Nephron (organoid): ENCODE data around the gene L3MBTL4.

Experiments
- H3K27ac Mint-ChIP-seq, 3 experiments: 2 replicates each; pipeline ENCODE4 v1.8.0; 2020; ENCODE audit warnings: mixed read lengths in 3 of 3, mild to moderate bottlenecking in 2 of 3, moderate library complexity in 1 of 3
- H3K27me3 Mint-ChIP-seq: 2 replicates; pipeline ENCODE4 v1.8.0; 2021; ENCODE audit warnings: low read depth, mild to moderate bottlenecking, moderate library complexity, mixed read lengths
- H3K36me3 Mint-ChIP-seq: 2 replicates; pipeline ENCODE4 v1.8.0; 2020; ENCODE audit warnings: low read depth, mixed read lengths
- H3K4me1 Mint-ChIP-seq: 2 replicates; pipeline ENCODE4 v1.8.0; 2020; ENCODE audit warnings: mixed read lengths
- H3K4me3 Mint-ChIP-seq, 3 experiments: 2 replicates each; pipeline ENCODE4 v1.8.0; 2020; ENCODE audit warnings: mild to moderate bottlenecking in 3 of 3, mixed read lengths in 3 of 3, moderate library complexity in 2 of 3
- H3K9me3 Mint-ChIP-seq: 2 replicates; pipeline ENCODE4 v1.8.0; 2020; ENCODE audit warnings: mixed read lengths
- TF ChIP-seq, protein P1 (sequence below), 3 experiments: fragments of 200-600 bp; sonication (generic); IDR thresholded peaks; one replicate each; pipeline ENCODE4 v1.5.0; 2021; ENCODE audit warnings: antibody characterized with exemption in 3 of 3; ENCODE audit not compliant: unreplicated experiment in 3 of 3

Gene L3MBTL4

DNA sequence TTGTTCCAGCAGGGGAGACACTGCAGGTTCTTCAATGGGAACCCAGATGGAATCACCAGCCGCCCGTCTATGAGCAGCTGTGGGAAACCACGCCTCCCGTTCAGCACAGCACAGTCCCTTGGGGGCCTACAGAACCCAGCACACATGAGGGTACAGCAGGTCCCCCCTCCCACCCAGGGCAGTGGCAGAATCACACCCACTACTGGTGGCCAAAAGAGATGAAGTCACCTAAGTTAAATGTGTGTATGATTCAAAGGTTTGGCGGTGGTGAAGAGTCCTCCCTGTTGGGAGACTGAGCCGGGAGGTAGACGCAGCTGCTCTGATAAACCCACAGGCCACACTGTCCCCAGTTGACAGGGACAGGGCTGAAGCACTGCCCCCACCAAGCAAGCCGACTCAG, 44.3 kb downstream of the L3MBTL4 start:
- TF ChIP-seq, protein P1, sequence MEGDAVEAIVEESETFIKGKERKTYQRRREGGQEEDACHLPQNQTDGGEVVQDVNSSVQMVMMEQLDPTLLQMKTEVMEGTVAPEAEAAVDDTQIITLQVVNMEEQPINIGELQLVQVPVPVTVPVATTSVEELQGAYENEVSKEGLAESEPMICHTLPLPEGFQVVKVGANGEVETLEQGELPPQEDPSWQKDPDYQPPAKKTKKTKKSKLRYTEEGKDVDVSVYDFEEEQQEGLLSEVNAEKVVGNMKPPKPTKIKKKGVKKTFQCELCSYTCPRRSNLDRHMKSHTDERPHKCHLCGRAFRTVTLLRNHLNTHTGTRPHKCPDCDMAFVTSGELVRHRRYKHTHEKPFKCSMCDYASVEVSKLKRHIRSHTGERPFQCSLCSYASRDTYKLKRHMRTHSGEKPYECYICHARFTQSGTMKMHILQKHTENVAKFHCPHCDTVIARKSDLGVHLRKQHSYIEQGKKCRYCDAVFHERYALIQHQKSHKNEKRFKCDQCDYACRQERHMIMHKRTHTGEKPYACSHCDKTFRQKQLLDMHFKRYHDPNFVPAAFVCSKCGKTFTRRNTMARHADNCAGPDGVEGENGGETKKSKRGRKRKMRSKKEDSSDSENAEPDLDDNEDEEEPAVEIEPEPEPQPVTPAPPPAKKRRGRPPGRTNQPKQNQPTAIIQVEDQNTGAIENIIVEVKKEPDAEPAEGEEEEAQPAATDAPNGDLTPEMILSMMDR (IDR thresholded peaks at IDR 0.05; ENCODE audit: unreplicated experiment in 3 of 3): no peak
- Mint-ChIP-seq H3K4me1 (peaks cover 15% of the 10 kb centered on the region), H3K4me3 (no peak overlapping the region), H3K27me3 (peaks cover 21% of the 10 kb centered on the region), H3K27ac (no peak overlapping the region), H3K9me3 (no peaks in the 10 kb centered on the region), H3K36me3 (no peaks in the 10 kb centered on the region)

DNA sequence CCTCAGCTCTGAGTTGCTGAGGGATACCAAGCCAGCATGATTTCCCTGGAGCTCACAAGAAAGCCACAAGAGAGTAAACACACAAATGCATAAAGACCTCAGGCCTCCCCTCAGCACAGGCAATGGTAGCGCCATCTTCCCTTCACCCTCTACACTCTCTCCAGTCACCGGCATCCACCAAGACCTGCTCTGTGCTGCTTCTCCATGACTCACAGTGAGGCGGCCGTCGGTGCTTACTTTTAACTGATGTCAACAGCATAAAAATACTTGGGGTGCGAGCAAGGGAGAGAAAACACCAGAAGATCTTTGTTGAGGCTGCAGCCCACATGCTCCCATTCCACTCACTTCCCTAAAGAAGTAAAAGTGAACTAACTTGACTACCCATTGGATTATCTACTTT, 46.7 kb downstream of the L3MBTL4 start:
- peaks cover 24% of the 10 kb centered on the region for H3K4me1 Mint-ChIP-seq
- H3K27ac Mint-ChIP-seq: no peak overlapping the region
- H3K27me3 Mint-ChIP-seq: peaks cover 11% of the 10 kb centered on the region
- no peaks in the 10 kb centered on the region for H3K9me3 Mint-ChIP-seq
- TF ChIP-seq, protein P1 (IDR thresholded peaks at IDR 0.05; ENCODE audit: unreplicated experiment in 3 of 3): no peak
- H3K4me3 Mint-ChIP-seq: no peak overlapping the region
- no peaks in the 10 kb centered on the region for H3K36me3 Mint-ChIP-seq

DNA sequence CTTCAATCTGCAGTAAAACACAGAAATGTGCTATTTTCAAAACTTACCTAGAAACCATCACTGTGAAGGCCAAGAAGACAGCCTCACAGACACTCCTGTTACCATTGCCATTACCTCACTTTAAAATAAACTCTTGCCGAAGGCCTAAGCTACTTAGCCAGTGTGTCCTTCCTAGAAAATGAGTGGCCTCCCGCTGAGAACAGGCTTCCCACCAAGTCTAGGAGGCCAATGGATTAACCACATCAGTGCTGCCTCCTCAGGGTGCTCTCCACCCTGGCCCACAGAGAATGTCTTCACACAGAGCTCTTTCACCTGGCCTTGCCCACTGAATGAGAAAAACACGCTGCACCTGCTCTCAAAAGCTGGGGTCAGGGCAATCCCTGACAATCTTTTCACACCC, 47.5 kb downstream of the L3MBTL4 start:
- no peaks in the 10 kb centered on the region for H3K36me3 Mint-ChIP-seq
- H3K9me3 Mint-ChIP-seq: no peaks in the 10 kb centered on the region
- no peak overlapping the region for H3K27ac Mint-ChIP-seq
- peaks cover 29% of the 10 kb centered on the region for H3K4me1 Mint-ChIP-seq
- H3K4me3 Mint-ChIP-seq: no peak overlapping the region
- H3K27me3 Mint-ChIP-seq: peaks cover 10% of the 10 kb centered on the region
- TF ChIP-seq, protein P1 (IDR thresholded peaks at IDR 0.05; ENCODE audit: unreplicated experiment in 3 of 3): no peak

DNA sequence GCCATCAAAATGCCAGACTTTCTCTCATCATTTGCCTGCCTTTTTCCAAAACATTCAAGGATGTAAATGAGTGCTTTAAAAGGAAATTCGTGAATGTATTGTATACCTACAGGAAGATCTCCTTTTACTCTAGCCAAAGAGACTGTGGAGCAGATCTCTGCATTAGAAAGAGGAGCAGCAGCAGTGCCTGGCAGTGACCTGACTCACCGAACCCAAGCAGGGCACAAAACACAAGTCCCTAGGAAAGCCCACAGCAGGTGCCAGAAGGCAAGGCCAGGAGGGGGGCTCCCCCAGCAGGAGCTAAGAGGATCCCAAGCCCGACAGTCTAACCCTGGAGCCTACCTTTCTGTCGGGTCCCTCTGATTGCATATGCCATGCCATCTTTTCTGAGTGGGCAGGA, 47.9 kb downstream of the L3MBTL4 start:
- TF ChIP-seq, protein P1 (IDR thresholded peaks at IDR 0.05; ENCODE audit: unreplicated experiment in 3 of 3): no peak
- Mint-ChIP-seq H3K27me3 (peaks cover 10% of the 10 kb centered on the region), H3K36me3 (no peaks in the 10 kb centered on the region), H3K4me1 (peaks cover 29% of the 10 kb centered on the region), H3K27ac (no peak overlapping the region), H3K9me3 (no peaks in the 10 kb centered on the region), H3K4me3 (no peak overlapping the region)

DNA sequence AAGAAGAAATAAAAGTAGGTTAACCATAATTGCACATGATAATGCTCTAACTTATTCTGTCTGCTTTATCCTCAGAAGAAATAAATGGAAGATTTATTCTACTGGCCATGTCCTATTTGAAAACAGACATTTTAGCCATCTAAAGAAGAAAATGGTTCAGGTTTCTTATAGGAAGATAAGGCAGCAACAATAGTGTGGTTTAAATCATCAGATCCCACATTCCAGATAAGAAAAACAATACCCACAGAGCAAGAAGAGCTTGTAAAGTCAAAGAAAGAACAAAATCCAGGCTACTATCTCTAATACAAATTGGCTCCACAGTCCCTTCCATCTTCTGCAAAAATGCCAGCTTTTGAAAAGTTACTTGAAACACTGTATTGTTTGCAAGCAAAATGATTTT, 49.3 kb downstream of the L3MBTL4 start:
- H3K27me3 Mint-ChIP-seq: peaks cover 16% of the 10 kb centered on the region
- H3K4me3 Mint-ChIP-seq: no peak overlapping the region
- H3K36me3 Mint-ChIP-seq: no peaks in the 10 kb centered on the region
- TF ChIP-seq, protein P1 (IDR thresholded peaks at IDR 0.05; ENCODE audit: unreplicated experiment in 3 of 3): no peak
- H3K9me3 Mint-ChIP-seq: no peaks in the 10 kb centered on the region
- peaks cover 29% of the 10 kb centered on the region for H3K4me1 Mint-ChIP-seq
- H3K27ac Mint-ChIP-seq: no peak overlapping the region

DNA sequence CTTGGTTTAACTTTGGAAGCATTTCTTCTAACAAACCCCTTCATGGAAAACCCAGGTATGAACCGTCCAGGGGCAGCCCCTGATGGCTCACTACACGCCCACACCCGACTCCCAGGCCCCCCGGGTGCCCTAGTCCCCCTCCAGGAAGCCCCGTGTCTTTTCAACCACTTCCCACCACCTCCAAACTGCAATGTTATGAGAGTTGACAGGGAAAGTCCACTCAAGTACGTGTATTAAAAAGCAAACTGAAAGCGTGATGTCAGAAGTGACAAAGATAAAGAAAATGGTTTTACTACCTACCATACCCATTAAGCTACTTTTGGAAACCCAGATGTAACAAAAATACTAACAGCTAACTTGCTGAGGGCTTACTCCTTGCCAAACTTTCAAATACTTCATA, 51.5 kb downstream of the L3MBTL4 start:
- Mint-ChIP-seq H3K36me3 (no peaks in the 10 kb centered on the region), H3K4me1 (peaks cover 23% of the 10 kb centered on the region)
- TF ChIP-seq, protein P1 (IDR thresholded peaks at IDR 0.05; ENCODE audit: unreplicated experiment in 3 of 3): no peak

More for the DNA sequence above, 51.5 kb downstream of the L3MBTL4 start:
- H3K4me3 Mint-ChIP-seq: no peak overlapping the region
- H3K9me3 Mint-ChIP-seq: no peaks in the 10 kb centered on the region
- H3K27me3 Mint-ChIP-seq: peaks cover 14% of the 10 kb centered on the region
- H3K27ac Mint-ChIP-seq: peak overlapping the region; percentile 35 to 54 (median 42)
